ENCODE data around the gene PPP5C. TPM values are rescaled to one million over a fixed set of nuclear protein-coding genes. Genes with fewer than 3 reads are reported as not detected.

Gene PPP5C
- total RNA-seq, 1 donor from 2014 or later: 31.3 TPM

DNA sequence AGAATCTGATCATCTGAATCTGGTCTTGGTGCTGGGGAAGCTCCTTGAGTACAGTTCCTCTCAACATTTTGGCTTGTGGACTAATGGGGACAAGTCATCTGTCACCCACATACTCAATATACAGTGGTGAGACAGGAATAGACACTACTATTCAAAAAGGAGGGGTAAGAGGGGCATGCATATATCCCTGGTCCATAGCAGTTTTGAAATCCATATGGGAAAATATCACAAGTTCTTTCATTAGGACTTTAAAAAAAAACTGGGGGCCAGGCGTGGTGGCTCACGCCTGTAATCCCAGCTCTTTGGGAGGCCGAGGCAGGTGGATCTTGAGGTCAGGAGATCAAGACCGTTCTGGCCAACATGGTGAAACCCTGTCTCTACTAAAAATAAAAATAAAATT is 20.3 kb upstream of the PPP5C start:
- FAIRE-seq (no peak), DNase-seq (ENCODE audit: low read depth) (no peak)
- TF ChIP-seq CTCF (IDR thresholded peaks at IDR 0.05; ENCODE audit: insufficient read depth, low read length, severe bottlenecking): no peak
- no peaks in the 10 kb centered on the region for H3K36me3 ChIP-seq (ENCODE audit: control insufficient read depth, insufficient read depth, low read length)
- no peak overlapping the region for H3K4me3 ChIP-seq (ENCODE audit: low read depth, low read length)
- H3K27me3 ChIP-seq (ENCODE audit: control insufficient read depth, insufficient read depth, low read length): no peaks in the 10 kb centered on the region

DNA sequence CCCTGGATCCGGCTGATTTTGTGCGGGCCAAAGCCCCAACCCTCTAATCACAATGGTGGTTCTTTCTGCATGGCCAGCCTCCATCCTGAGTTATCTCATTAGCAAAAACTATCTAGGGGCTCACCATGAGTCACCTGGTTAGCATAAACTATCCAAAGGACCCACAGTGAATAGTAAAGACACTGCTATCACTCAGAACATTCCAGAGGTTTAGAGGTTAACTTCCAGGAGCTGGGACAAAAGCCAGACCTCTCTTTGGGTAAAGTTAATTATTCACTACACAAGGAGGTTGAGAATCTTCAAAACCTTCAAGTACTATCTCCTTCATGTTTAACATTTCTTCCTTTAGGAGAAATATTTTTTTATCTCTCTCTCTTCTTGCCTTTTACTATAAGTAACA is 18.8 kb upstream of the PPP5C start:
- Histone ChIP-seq H3K27me3 (ENCODE audit: control insufficient read depth, insufficient read depth, low read length) (no peaks in the 10 kb centered on the region), H3K36me3 (ENCODE audit: control insufficient read depth, insufficient read depth, low read length) (no peaks in the 10 kb centered on the region), H3K4me3 (ENCODE audit: low read depth, low read length) (no peak overlapping the region)
- DNase-seq (ENCODE audit: low read depth) (no peak), FAIRE-seq (no peak)
- TF ChIP-seq CTCF (IDR thresholded peaks at IDR 0.05; ENCODE audit: insufficient read depth, low read length, severe bottlenecking): no peak

- FAIRE-seq (peak; percentile 43), DNase-seq (ENCODE audit: low read depth) (no peak)
- no peak overlapping the region for H3K4me3 ChIP-seq (ENCODE audit: low read depth, low read length)
- no peaks in the 10 kb centered on the region for H3K36me3 ChIP-seq (ENCODE audit: control insufficient read depth, insufficient read depth, low read length)
- TF ChIP-seq CTCF (IDR thresholded peaks at IDR 0.05; ENCODE audit: insufficient read depth, low read length, severe bottlenecking): no peak
- H3K27me3 ChIP-seq (ENCODE audit: control insufficient read depth, insufficient read depth, low read length): no peaks in the 10 kb centered on the region
Measured at GRCh38 chr19:46330319-46330918, 16.5 kb upstream of the PPP5C start.

DNA sequence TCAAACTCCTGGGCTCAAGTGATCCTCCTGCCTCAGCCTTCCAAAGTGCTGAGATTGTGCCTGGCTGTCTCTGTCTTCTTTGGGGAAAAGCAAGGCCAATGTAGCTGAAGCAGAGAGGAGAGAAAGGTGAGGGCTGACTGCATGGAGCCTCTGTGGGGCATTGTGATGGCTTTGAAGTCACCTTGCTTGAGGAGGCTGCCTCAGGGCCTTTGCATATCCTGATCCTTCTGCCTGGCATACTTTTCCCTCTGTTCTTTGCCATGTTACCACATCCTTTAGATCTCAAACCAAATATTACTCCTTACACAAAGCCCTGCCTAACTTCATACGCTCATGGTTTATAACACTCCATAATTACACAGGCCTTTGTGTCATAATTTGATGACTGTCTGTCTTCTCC is 9.4 kb upstream of the PPP5C start:
- FAIRE-seq: no peak
- Histone ChIP-seq H3K36me3 (ENCODE audit: control insufficient read depth, insufficient read depth, low read length) (no peaks in the 10 kb centered on the region), H3K4me3 (ENCODE audit: low read depth, low read length) (no peak overlapping the region), H3K27me3 (ENCODE audit: control insufficient read depth, insufficient read depth, low read length) (peaks cover 2% of the 10 kb centered on the region)
- no peak for TF ChIP-seq CTCF (IDR thresholded peaks at IDR 0.05; ENCODE audit: insufficient read depth, low read length, severe bottlenecking)
- DNase-seq (ENCODE audit: low read depth): no peak

DNA sequence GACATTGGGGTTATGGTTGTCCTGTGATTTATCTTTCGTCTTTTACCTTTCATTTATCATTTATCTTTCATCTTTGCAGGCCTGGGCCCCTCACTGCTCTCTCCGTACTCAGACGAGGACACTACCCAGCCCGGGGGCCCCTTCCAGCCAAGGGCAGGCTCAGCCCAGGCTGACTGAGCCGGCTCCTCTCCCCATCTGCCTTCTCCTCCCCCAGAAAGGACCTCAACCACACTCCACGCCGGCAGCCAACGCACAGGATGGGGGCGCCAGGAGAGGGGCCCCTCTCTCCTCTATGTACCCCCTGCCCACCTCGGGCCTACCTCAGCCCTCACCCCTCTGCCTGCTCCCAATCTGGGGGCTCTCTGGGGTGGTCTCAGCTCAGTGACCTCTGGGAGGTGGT is 7.4 kb upstream of the PPP5C start:
- no peak for TF ChIP-seq CTCF (IDR thresholded peaks at IDR 0.05; ENCODE audit: insufficient read depth, low read length, severe bottlenecking)
- DNase-seq (ENCODE audit: low read depth) (no peak), FAIRE-seq (no peak)
- no peak overlapping the region for H3K4me3 ChIP-seq (ENCODE audit: low read depth, low read length)
- H3K27me3 ChIP-seq (ENCODE audit: control insufficient read depth, insufficient read depth, low read length): peaks cover 2% of the 10 kb centered on the region
- no peaks in the 10 kb centered on the region for H3K36me3 ChIP-seq (ENCODE audit: control insufficient read depth, insufficient read depth, low read length)

GRCh38 chr19:46340051-46340659 is 6.7 kb upstream of the PPP5C start:
- DNase-seq (ENCODE audit: low read depth) (no peak), FAIRE-seq (no peak)
- no peak for TF ChIP-seq CTCF (IDR thresholded peaks at IDR 0.05; ENCODE audit: insufficient read depth, low read length, severe bottlenecking)

More at GRCh38 chr19:46340051-46340659, 6.7 kb upstream of the PPP5C start:
- Histone ChIP-seq H3K36me3 (ENCODE audit: control insufficient read depth, insufficient read depth, low read length) (no peaks in the 10 kb centered on the region), H3K27me3 (ENCODE audit: control insufficient read depth, insufficient read depth, low read length) (peaks cover 2% of the 10 kb centered on the region), H3K4me3 (ENCODE audit: low read depth, low read length) (no peak overlapping the region)
